LNCAP (cell line): Measurements from ENCODE around the gene FSTL1.

Experiments used
- TF ChIP-seq, protein P1 (sequence below): fragments of 450-650 bp; IDR thresholded peaks from 2 replicates; pipeline ENCODE4 v1.5.1; 2017; ENCODE audit warnings: mild to moderate bottlenecking

Gene FSTL1

DNA sequence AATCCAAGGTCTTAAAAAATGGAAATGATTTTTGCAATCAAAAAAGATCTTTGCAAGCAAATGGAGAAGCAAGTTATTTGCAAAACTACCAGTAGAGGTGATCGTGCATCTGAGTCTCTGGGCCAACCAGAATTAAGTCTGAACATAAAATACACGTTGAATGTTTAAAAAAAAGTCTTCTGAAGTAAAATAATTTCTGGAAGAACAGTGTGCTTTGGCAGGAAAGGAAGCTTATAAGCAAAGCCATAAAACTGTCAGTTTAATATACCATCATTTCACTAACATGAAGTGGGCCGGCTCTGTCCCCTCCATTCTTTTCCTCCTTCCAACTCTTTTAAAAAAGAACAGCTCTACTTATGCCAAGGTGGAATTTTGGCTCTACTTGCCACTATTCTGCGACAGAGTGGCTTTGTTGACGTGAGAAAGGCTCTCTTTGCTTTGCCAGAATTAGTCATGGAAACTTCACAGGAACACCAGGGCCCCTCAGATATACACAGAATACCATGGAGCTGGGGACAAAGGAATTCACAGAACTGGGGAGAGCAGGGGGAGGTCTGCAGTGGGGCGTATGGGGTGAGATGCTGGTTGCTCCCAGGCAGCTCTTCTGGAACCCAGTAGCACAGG is 29.8 kb downstream of the FSTL1 start:
- TF ChIP-seq, protein P1, sequence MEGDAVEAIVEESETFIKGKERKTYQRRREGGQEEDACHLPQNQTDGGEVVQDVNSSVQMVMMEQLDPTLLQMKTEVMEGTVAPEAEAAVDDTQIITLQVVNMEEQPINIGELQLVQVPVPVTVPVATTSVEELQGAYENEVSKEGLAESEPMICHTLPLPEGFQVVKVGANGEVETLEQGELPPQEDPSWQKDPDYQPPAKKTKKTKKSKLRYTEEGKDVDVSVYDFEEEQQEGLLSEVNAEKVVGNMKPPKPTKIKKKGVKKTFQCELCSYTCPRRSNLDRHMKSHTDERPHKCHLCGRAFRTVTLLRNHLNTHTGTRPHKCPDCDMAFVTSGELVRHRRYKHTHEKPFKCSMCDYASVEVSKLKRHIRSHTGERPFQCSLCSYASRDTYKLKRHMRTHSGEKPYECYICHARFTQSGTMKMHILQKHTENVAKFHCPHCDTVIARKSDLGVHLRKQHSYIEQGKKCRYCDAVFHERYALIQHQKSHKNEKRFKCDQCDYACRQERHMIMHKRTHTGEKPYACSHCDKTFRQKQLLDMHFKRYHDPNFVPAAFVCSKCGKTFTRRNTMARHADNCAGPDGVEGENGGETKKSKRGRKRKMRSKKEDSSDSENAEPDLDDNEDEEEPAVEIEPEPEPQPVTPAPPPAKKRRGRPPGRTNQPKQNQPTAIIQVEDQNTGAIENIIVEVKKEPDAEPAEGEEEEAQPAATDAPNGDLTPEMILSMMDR = no peak

DNA sequence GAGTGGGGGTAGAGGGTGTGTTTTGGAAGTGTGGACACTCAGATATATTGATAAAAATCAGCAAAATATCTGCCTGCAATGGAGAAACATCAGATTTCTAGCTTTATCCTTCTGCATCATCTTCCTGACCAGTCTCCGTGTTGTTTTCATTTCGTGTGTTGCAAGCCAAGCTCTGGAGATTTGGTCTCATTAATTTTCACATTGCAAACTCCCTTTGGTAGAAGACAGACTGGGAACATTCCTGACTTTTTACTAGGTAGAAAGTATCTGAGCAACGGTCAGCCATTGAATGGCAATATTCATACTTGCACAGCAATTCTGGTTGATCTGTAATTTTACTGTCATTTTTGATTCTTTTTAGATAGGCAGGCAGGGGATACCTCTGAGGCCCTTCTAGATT is 30.4 kb downstream of the FSTL1 start:
- TF ChIP-seq, protein P1 = no peak

DNA sequence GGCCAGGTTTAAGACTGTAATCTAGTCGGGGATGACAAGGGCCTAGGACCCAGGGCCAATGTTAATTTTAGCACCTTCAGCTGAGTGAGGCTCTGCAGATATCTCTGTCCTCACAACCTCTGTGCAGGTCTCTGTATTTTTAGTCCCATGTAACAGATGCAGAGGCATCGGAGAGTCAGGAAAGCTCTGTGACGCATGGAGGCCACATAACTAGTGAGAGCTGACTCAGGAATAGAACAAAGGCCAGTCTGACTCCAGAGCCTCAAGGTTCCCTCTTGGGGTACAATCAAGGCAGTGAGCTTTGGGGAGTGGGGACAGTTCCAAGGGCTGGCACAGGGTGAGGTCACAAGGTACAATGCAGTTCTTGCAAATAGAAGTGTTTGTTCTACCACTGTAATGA is 31.0 kb downstream of the FSTL1 start:
- TF ChIP-seq, protein P1 = no peak

DNA sequence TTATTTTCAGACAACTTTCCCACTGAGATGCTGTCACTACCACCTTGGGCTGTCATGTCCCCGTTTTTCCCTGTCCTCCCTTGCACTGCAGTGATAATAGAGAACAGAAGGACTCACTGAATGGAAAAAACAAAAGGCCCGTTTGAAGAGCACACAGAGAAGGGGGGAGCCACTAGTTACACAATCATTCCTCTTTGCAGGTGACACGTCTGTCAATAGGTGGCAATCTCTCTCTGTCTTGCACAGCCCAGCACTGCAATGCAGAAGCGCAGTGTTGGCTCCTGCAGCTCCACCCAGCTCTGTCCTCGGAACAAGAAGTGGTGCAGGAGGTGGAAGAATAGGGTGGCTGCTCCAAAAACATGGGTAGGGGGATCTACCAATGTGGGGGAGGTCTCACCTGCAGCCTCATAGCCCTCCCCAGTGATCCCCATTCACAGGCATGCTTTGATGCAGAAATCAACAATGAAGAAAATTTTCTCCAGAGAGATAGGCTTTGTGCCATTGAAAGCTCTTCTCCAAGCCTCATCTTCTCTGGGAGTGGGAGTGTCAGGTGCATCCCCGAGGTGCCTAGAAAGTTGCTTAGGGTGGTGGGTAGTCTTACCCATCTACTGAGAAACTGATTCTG is 31.8 kb downstream of the FSTL1 start:
- TF ChIP-seq, protein P1 = peak; percentile 93

DNA sequence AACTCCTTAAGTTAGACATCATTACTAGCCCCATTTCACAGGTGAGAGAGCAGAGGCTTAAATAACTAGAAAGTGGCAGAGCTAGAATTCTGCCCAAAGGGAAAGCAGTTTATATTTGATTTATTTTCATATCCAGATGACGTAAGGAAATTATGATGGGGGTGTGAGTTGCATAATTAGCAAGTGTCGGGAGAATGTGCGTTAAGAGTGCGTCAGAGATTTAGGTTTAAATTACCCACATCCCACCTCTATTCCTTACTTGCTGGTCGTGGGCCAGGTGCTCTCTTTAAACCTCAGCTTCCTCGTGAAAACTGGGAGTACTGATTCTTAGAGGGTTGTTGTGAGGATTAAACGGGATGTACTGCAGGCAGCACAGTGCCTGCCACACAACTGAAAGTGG is 32.3 kb downstream of the FSTL1 start:
- TF ChIP-seq, protein P1 = no peak

DNA sequence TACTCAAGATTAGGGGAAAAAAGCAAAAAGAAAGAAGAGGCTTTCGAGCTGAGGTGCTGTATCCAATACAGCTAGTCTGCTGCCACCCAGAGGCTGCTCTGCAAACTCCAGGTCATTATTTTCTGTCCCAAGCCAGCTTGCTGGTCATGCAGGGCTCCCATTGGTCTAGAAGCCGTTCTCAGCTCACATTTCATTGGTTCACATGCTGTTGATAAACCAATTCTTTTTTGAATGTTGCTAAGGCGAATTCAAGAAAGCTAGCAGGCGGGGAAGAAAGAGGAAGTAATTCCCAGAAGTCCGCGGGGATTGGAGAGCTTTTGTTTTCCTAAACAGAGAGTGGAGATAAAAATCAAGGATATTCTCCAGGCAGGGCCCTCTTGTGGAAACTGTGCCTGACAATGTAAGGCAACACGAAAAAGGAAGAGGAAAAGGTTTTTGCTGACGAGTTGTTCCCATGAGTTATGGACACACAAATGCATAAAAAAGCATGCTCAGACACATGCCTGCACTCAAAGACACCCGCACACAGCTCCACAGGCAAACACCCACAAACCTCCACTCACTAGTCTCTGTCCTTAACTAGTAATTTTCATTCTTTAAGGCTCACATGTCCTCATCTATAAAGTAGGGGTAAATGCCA is 33.4 kb downstream of the FSTL1 start:
- TF ChIP-seq, protein P1 = peak; percentile 92

DNA sequence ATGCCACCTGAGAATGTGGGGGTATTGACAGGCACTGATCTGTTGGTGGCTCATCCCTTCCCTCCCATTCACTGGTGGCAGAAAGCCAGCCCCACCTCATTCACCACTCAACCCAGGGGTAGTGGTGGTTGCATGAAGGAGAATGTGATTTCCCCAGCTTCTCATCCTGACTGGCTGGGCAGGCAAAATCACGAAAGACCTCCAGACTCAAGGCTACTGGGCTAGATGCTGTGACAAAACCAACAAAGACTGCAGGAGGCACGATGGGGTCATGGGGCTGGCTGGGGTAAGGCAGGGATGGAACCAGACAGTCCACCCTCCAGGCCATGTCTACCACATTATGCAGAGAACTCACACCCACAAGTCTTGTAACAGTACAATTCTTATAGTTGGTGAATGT is 33.9 kb downstream of the FSTL1 start:
- TF ChIP-seq, protein P1 = no peak
